ENCODE measurements around the gene OSM.
A peak's percentile ranks its signal among the peaks of the same experiment; 100 is the strongest.

The OSM gene

GRCh38 chr22:30306627-30307011 lies 40.0 kb upstream of the OSM start:
- no peak for DNase-seq (ENCODE audit: extremely low spot score)
- ChIA-PET CTCF (interaction anchor here (1.2 to 22.3 kb wide), 3 partner anchors 9 to 84 kb away, joined by 3 to 268 read pairs (median 11); partner anchors contain the start of gene CASTOR1), POLR2A (no interaction called here)
- TF ChIP-seq, protein P1, sequence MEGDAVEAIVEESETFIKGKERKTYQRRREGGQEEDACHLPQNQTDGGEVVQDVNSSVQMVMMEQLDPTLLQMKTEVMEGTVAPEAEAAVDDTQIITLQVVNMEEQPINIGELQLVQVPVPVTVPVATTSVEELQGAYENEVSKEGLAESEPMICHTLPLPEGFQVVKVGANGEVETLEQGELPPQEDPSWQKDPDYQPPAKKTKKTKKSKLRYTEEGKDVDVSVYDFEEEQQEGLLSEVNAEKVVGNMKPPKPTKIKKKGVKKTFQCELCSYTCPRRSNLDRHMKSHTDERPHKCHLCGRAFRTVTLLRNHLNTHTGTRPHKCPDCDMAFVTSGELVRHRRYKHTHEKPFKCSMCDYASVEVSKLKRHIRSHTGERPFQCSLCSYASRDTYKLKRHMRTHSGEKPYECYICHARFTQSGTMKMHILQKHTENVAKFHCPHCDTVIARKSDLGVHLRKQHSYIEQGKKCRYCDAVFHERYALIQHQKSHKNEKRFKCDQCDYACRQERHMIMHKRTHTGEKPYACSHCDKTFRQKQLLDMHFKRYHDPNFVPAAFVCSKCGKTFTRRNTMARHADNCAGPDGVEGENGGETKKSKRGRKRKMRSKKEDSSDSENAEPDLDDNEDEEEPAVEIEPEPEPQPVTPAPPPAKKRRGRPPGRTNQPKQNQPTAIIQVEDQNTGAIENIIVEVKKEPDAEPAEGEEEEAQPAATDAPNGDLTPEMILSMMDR (IDR thresholded peaks at IDR 0.05; ENCODE audit: control extremely low read depth, extremely low read depth, low read depth, missing control alignments): no peak

- no peak for DNase-seq (ENCODE audit: extremely low spot score)
- ChIA-PET CTCF (interaction anchor here (1.2 to 22.3 kb wide), 3 partner anchors 9 to 84 kb away, joined by 3 to 268 read pairs (median 11); partner anchors contain the start of gene CASTOR1), POLR2A (no interaction called here)
- TF ChIP-seq, protein P1 (IDR thresholded peaks at IDR 0.05; ENCODE audit: control extremely low read depth, extremely low read depth, low read depth, missing control alignments): no peak
Measured at GRCh38 chr22:30305906-30306626, 39.4 kb upstream of the OSM start.

DNA sequence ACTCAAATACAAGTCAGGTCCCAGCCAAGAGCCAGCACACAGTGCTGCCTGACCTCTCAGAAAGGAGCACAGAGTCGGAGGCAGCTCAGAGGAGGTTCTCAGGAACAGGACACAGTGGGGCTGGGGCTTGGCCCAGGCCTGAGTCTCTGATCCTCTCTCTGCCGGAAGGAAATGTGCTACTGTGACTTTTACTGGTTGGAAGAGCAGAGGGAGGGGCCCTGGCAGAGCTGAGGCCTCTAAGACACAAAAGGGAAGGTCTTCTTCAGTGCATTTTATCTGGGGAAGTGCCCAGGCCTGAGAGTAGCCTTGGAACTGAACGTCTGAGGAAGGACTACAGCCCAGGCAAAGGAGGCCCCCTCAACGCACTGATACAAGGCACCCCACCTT lies 38.9 kb upstream of the OSM start:
- peak; percentile 69 for DNase-seq (ENCODE audit: extremely low spot score)
- TF ChIP-seq, protein P1 (IDR thresholded peaks at IDR 0.05; ENCODE audit: control extremely low read depth, extremely low read depth, low read depth, missing control alignments): no peak
- POLR2A ChIA-PET: no interaction called here
- CTCF ChIA-PET: interaction anchor here (22.3 kb wide), 1 partner anchor 18 kb away, joined by 268 read pairs; the partner anchor contains the start of gene CASTOR1

- ChIA-PET CTCF (interaction anchor here (1.0 to 22.3 kb wide), 4 partner anchors 11 to 83 kb away, joined by 4 to 268 read pairs (median 6); partner anchors contain the start of genes CASTOR1 and RNF215), POLR2A (interaction anchor here (0.5 kb wide), 1 partner anchor 59 kb away, joined by 3 read pairs; no protein-coding TSS in a partner anchor)
- peak; percentile 40 for DNase-seq (ENCODE audit: extremely low spot score)
- TF ChIP-seq, protein P1 (IDR thresholded peaks at IDR 0.05; ENCODE audit: control extremely low read depth, extremely low read depth, low read depth, missing control alignments): no peak
Measured at GRCh38 chr22:30304495-30305244, 38.0 kb upstream of the OSM start.

DNA sequence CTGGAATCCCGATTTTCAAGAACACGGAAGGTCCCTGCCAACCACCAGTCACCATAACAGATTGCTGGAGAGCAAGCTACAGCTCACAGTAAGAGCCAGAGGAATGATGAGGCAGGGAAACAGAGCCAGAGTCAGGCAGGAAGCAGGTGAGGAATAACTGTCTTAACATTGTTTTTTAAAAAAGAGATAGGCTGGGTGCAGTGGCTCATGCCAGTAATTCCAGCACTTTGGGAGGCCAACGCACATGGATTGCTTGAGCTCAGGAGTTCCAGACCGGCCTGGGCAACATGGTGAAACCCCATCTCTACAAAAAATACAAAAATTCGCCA lies 36.1 kb upstream of the OSM start:
- ChIA-PET CTCF (interaction anchor here (1.1 to 22.3 kb wide), 4 partner anchors 10 to 46 kb away, joined by 3 to 268 read pairs (median 4); partner anchors contain the start of gene CASTOR1), POLR2A (no interaction called here)
- DNase-seq (ENCODE audit: extremely low spot score): no peak
- TF ChIP-seq, protein P1 (IDR thresholded peaks at IDR 0.05; ENCODE audit: control extremely low read depth, extremely low read depth, low read depth, missing control alignments): no peak

DNA sequence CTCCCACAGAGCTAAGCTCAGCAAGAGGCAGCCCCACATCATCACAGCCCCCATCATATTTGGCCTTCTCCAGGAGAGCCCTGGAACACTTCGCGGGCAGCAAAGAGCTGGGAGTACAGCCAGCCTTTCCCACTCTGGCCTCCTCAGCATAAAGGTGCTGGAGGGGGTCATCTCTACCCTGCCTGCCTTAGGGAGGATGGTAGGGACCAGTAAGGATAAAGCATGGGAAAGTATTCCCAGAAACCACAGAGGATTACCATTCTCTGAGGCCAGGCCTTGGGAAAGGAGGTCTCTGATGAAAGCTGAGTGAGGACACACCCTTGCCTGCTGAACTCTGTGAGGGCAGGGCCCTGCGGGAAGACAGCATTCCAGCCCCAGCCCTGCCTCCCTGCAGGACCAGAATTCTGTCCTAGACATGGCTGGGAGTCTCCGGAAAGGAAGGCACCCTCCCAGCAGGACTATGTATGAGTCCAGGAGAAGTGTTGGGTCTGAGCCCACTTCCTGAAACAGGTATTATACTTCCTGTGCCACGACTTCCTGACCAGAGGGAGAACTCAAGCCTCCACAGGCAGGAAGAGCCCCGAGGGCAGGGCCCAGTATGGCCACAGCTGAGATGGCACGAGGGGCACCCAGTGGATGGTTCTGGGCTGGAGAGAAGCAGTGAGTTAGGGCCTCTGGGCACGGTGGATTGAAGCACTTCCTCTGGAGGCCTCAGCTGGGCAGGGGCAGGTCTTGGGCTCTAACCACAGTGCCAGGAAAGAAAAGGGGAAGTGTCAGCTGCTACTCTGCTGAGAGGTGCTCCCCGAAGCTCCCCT lies 35.6 kb upstream of the OSM start:
- ChIA-PET CTCF (interaction anchor here (1.1 to 22.3 kb wide), 4 partner anchors 11 to 47 kb away, joined by 3 to 268 read pairs (median 4); partner anchors contain the start of gene CASTOR1), POLR2A (no interaction called here)
- no peak for DNase-seq (ENCODE audit: extremely low spot score)
- TF ChIP-seq, protein P1 (IDR thresholded peaks at IDR 0.05; ENCODE audit: control extremely low read depth, extremely low read depth, low read depth, missing control alignments): no peak

All from GM10248 (cell line).